ENCODE measurements around the gene PCNX2.

- TF ChIP-seq EZH2 (IDR thresholded peaks at IDR 0.05; ENCODE audit: low read depth, unreplicated experiment) = no peak
- no peak for TF ChIP-seq REST (IDR thresholded peaks at IDR 0.05; ENCODE audit: unreplicated experiment)
- TF ChIP-seq CTCF (conservative IDR thresholded peaks at IDR 0.05; ENCODE audit: low read depth in 2 of 2) = no peak
- TF ChIP-seq POLR2AphosphoS5 (IDR thresholded peaks at IDR 0.05; ENCODE audit: low read depth) = no peak
- TF ChIP-seq ZNF462 (CRISPR knock-in tag; IDR thresholded peaks at IDR 0.05) = no peak
- no peak for TF ChIP-seq ZNF331 (CRISPR knock-in tag; IDR thresholded peaks at IDR 0.05; ENCODE audit: low read depth)
- TF ChIP-seq EZH2phosphoT487 (IDR thresholded peaks at IDR 0.05; ENCODE audit: unreplicated experiment) = no peak
- no peak for TF ChIP-seq JUNB (IDR thresholded peaks at IDR 0.05; ENCODE audit: unreplicated experiment)
- no peak for TF ChIP-seq ETS1 (IDR thresholded peaks at IDR 0.05)
- TF ChIP-seq ZNF114 (CRISPR knock-in tag; IDR thresholded peaks at IDR 0.05) = no peak
Observed at GRCh38 chr1:233253832-233254331, 41.6 kb downstream of the PCNX2 start.
